Stimulated activated CD8-positive, alpha-beta memory T cell treated with anti-CD3 and anti-CD28 coated beads, Interleukin-4, amount 100 ng/mL, for 1 hour (primary cell): ENCODE data around the gene SYT9.

Experiments
- DNase-seq, 2 donors: peaks; one replicate each; pipeline ENCODE4 v3.0.0-alpha.2; 2020; ENCODE audit warnings: low read depth in 2 of 2, low spot score in 1 of 2

SYT9 gene, protein sequence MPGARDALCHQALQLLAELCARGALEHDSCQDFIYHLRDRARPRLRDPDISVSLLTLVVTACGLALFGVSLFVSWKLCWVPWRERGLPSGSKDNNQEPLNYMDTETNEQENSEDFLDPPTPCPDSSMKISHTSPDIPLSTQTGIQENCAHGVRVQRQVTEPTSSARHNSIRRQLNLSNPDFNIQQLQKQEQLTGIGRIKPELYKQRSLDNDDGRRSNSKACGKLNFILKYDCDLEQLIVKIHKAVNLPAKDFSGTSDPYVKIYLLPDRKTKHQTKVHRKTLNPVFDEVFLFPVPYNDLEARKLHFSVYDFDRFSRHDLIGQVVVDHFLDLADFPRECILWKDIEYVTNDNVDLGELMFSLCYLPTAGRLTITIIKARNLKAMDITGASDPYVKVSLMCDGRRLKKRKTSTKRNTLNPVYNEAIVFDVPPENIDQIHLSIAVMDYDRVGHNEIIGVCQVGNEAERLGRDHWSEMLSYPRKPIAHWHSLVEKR

DNA sequence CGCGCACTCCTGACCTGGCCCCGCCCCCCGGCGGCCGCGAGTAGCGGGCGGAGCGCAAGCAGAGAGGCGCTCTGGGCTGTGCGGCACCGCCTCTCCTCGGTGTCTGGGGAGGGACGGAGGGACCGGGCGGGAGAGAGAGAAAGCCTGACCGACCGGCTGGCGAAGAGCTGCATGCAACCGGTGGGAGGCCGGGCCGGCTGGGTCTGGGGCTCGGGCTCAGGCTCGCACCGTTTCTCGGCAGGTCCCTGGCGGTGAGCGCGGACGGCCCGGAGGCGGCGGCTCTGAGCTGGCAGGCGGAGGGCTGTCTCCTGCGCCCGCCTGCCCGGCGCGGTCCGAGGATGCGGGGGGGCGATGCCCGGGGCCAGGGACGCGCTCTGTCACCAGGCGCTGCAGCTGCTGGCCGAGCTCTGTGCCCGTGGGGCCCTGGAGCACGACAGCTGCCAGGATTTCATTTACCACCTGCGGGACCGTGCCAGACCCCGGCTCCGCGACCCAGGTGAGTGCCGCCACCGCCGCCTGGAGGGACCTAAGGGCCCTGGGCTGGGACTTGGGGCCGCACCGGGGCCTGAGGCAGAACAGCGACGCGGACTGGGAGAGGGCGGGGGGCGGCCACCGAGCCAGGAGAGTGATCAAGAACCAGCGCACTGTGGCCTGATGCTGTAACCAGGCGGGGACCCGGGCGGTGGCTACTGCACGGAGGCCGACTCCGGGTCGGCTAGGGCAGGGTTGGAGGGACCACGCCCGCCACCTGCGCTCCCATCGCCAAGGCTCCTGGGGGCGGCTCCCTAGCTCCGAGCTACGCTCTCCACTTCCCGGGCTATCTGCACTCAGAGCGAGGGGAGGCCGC, at the start of gene SYT9:
Gene SYT9 (plus strand): TSS at position 69 of the 847 bp plus-strand sequence. CDS start 283 bp downstream, at position 352.
- DNase-seq, result no peak

DNA sequence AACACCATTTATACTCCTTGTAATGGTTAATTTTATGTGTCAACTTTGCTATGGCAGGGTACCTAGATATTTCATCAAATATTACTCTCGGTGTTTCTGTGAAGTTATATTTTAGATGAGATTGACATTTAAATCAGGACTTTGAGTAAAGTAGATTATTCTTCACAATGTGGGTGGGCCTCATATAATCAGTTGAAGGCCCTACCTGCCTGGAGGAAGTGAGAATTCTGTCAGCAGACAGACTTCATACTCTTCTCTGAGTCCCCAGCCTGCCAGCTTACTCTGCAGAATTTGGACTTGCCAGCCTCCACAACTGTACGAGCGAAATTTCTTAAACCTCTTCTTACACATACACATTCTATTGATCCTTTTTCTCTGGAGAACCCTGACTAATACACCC, 49.3 kb upstream of the SYT9 start:
- no peak for DNase-seq

DNA sequence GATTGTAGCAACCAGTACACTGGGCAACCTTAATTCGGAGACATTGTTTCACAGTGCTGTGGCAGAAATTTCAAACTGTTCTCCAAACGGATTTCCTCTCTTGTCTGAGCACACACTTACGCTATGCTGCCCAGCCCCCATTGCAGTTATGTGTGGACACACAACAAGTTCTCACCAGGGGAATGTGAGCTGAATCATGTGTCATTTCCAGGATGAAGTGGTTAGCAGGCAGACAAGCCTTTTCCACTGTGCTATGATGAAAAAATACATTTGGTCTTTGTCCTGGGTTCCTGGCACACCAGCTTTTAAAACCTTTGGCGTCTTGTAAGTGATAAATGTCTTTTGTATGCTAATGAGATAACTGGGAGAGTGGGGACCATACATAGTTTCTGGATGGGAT, 46.9 kb upstream of the SYT9 start:
- DNase-seq, result no peak

DNA sequence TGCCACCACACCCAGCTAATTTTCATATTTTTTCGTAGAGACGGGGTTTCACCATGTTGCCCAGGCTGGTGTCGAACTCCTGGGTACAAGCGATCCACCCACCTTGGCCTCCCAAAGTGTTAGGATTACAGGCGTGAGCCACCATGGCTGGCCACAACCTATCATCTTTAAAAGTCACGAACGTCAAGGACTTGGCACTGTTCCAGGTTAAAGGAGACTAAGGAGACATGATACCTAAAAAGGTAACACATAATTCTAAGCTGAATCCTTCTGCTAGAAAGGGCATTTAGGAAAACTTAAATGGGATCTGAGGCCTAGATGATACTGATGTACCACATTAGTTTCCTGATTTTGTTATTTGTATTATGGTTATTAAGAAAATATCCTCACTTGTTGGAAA, 43.3 kb upstream of the SYT9 start:
- DNase-seq, result no peak

DNA sequence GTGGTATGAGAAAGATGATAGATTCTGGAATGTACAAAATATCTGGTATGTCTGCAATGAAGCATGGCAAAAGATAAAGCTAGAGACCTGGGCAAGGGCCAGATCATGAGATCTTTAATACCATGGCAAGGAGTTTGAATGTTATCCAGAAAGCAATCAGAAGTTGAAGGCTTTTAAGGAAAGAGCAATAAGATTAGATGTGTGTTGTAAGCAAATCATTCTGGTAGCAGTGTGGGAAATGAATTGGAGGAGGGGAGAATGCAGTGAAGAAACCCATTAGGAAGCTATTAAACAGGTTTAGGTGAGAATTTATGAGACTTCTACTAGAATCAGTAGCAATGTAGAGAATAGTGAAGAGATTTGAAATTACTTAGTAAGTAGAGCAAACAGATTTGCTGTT, 32.2 kb upstream of the SYT9 start:
- no peak for DNase-seq

DNA sequence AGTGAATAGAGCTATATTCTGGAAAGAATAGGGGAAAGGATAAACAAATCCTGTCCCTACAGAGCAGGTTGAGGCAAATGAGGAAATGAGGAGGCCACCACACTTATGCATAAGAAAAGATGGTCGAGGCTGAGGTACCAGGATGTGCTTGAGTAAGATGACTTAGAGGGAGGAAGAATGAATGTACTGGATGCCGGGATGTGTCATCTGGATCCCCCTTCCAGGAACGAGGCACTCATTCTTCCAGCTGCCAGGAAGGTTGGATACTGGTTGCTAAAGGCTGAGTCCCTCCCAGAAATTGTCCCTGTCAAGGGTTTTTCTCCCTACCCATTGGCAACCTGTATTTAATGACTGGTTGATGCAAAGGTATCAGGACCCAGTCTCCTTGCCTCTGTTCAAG, 31.1 kb upstream of the SYT9 start:
- DNase-seq, result no peak

DNA sequence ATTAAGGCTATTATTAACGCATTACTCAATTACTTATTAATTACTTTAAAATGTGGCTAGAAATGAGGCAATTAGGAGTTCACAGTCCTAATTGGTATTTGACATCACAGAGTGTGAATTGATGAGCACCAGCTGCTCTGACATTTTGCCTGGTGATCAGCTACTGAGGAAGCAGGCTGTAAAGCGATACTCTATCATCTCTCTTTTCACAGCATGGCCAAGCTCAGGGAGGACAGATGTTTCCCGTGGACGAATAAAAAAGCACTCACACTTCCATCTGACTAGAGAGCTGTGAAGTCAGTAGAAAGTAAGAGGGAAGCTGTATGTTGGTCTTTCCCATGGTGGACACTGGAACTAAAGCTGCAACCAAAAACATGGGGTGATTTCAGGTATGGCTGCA, 29.1 kb upstream of the SYT9 start:
- no peak for DNase-seq

DNA sequence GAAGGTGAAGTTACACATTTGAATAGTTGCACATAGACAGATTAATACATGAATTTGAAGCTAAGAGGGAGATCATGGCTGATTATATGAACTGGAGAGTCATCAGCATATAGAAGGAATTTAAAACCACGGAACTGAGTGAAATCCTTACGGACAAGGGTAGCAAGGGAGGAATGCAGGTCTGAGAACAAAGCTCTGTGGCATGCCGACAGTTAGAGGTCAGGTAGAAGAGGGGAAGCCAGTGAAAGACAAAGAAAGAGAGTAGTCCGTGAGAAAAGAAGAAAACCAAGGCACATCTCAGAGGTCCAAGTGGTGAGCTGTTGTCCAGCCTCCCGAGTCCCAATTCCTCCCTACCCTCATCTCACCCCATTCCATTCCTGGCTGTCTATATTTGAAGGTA, 11.8 kb upstream of the SYT9 start:
- DNase-seq, result no peak

DNA sequence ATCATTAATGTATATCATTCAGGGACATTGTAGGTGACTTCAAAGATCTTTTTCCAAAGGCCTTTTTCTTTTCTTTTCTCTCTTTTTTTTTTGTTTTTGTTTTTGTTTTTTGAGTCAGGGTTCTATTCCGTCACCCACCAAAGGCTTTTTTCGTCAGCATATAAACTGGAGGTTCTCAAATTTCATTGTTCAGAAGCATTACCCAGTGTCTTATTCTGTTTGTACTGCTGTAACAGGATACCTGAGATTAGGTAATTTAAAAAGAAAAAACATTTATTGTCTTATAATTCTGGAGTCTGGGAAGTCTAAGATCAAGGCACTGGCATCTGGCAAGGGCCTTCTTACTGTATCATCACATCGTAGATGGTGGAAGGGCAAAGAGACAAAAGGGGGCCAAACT, 6.4 kb upstream of the SYT9 start:
- DNase-seq, result no peak

DNA sequence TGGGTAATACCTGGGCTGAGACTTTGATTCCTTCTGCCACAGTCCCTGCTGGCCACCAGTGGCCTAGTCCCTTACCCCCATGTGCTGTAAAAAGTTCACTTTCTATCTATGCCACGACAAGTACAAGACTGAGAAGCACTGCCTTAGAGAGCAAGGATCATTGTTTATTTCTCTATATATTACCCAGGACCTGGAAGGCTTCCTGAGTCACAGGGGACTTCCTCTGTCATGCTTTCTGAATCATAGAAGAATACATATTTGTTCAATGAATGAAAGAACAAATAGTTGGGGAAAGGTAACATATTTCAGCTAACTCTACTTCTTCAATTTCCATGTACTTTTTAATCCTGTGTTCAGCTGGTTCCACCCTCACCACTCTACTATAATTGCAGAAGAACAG, 5.5 kb upstream of the SYT9 start:
- no peak for DNase-seq

DNA sequence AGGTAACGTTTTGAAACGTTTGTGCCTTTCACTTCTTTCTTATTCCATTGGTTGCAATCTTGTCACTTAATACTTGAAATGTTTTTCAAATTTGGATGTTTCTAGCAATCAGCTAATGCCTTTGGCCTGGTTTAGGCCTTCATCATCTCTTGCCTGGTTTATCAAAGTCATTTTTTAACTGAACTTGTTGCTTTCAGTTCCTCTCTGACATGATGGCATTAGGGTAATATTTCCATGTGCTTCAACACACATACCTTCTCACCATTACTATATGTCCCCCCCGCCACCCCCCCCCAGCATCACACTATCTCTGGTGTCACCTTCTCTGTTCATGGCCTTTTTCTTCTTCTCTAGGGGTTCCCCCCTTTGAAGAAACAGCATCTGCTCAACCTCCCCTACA, 1.5 kb upstream of the SYT9 start:
- no peak for DNase-seq

DNA sequence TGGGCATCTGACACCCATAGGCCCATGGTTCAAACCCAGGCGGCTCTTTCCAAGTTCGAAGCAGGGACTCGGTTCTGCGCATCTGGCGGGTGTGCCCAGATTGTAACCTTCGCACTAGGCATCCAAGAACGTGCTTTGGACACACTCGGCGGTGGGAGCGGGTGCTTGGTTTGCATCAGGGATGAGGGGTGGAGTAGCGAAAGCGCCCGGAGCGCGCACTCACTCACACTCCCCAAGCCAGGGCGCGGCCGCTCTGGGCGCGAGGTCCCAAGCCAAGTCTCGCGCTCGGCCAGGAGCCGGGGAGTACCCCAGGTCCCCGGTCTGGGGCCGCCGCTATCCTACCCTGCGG, 243 bp upstream of the SYT9 start:
- DNase-seq, result no peak

DNA sequence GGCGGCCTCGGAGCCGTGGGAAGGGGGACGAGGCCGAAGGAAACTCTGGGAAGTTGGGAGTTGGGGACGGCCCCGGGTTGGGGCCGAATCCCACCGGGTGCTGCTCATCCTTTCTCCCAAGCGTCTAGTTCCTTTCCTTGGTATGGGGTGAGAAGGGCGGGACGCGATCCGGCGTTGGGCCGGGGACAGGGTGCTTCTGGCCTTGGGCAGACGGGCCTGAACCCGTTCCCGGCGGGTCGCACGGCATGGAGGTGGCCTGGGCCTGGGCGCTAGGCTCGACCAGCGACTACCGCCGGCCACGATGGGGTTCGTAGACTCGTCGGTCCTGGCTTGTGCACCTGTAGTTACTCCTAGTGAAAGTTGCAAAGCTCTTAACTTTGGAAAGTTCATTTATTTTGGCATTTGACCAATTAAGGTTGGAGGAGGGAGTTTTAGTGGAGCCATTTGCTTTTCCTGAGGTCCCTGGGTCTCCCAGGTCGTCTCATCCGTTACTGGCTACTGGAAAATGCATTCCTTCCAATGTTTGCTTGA, 1.0 kb downstream of the SYT9 start:
- DNase-seq, result no peak

DNA sequence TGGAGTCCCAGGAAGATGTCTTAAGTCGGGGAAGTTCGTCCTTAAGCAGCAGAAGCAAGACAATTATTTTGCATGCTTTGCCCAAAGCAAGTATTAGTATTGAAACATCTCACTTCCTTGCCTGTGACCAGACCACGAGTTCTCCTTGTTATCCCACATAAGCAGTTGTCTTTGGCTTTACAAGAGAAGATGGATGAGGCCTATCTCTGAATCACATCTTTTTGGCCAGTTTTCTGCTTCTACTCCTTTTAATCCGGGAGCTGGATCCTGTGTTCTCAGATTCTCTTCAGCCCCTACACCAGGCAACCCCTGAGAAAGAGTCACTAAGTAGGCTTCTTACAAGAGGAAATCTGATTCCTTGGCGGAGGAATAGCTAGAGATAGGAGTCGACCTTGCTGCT, 2.1 kb downstream of the SYT9 start:
- DNase-seq, result no peak

DNA sequence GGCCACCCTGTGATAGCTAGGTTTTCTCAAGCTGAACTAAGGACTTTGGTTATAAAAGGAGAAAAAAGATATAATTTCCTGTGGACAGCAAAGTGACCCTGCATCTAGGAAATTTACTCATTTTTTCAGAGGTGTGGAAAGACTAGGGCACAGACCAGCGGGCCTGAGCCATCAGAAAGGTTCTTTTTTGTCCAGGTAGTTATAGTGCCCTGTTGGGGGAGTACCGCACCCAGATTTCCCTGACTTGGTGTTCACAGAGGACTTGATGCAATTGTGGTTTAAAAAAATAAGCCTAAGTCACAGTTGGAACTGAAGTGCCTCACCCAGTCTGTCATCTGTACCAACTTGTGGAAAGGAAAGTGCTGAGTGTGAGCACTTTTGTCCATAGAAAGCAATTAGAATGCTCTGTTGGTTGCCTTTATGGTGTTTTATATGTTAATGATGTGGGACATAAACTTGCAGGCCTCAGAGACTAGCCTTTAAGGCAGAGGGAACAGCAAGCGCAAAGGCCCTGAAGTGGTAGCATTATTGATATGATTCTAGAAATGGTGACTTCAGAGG, 3.1 kb downstream of the SYT9 start:
- DNase-seq, result no peak

DNA sequence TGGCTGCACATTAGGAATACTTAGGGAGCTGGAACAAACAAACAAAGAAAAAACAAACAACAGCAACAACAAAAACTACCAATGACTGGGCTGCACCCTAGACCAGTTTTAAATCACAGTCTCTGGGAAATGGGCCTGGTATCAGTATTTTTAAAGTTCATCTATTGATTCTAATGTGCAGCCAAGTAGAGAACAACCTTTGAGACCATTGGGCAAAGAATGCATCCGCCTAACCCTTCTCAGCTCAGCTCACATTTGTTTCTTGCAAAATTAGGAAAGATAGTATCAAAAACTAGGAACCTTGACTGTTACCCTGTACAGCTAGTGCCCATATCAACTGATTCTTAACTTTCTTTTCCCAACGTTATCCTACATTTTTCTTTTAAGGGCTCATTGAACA, 5.2 kb downstream of the SYT9 start:
- no peak for DNase-seq

DNA sequence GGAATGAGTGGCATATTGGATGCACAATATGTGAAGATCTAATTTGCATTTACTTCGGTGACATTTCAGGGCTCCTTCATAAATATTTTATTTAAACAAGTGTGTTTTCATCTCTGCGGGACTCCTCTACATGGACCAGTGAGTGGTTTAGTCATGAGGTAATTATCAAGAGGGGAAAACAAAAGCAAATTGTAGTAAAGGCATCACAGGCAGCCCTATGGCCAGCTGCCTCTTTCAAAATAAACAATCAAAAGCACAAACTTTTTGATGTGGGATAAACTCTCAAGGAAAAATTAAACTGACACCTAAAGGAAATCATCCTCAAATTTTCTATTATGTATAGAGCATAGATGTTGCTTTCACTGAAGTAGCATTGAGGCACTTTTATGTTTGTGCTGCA, 6.0 kb downstream of the SYT9 start:
- no peak for DNase-seq

DNA sequence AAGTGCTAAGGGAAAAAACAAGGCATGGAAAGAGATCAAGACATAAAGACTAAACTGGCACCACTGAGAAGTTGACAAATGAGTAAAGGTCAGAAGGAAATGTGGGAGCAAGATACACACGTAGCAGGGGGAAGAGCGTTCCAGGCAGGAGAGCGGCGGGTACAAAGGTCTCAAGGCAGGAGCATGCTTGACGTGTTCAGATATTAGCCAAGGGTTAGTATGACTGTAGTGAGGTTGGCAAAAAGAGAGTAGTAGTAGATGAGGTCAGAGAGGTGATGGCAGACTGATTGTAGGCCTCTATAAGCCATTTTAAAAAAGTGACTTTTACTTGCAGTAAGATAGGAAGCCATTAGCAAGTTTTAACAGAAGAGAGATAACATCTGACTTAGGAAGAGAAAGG, 9.9 kb downstream of the SYT9 start:
- DNase-seq, result no peak

DNA sequence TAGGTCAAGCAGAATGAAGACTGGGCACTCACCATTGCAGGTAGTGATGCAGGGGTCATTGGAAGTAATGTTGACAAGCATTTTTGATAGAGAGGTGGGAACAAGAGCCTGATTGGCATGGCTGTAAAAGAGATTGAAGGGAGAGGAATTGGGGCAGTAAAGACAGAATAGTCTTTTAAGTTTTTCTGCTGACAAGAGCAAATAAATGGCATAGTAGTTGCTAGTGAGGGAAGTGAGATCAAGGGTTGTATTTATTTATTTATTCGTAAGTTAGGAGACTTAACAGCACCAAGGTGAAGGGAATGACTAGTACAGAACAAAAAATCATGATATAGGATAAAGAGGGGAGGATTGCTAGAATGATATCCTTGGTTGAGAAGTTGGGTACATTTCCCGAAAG, 11.0 kb downstream of the SYT9 start:
- no peak for DNase-seq

DNA sequence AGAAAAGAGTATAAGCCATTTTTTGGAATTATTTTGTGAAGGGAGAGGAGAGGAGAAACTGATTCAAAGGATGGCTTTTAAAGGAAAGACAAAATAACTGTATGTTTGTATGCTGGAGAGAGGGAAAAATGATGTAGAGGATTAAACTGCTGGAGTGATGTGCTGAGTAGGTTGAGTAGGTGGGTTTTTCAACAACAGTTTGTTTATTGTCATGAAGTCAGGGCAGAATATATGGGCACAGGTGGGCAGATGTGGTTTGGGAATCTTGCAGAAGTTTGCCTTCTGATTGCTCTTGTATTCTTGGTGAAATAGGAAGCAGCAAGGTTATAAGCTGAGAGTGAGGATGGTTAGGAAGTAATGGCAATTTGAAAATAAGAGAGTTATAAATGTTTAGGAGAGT, 12.1 kb downstream of the SYT9 start:
- DNase-seq, result no peak

DNA sequence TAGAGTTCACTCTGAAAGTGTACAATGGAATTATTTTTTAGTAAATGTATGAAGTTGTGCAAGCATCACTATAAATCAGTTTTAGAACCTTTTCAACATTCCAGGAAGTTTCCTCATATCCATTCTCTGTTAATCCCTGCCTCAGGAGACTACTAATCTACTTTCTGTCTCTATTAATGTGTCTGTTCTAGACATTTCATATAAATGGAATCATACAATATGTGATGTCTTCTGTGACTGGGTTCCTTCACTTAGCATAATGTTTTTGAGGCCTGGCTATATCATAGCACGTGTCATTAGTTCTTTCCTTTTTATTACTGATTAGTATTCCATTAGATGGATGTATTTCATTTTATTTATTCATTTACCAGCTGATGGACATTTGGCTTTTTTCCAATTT, 17.1 kb downstream of the SYT9 start:
- DNase-seq, result no peak
